ENCODE results near the gene RAB6B. TPM values are rescaled to one million over a fixed set of nuclear protein-coding genes. Genes with fewer than 3 reads are reported as not detected.

The RAB6B gene
- polyA plus RNA-seq, 1 experiment, result 3.0 TPM

- POLR2A ChIA-PET, result no interaction called here
- Histone ChIP-seq H3K27me3 (ENCODE audit: control insufficient read depth, insufficient read depth, low read length) (peaks cover 1% of the 10 kb centered on the region; the same call in 1 of the 2 replicates), H3K4me3 (ENCODE audit: low read depth, low read length) (no peak overlapping the region), H3K36me3 (ENCODE audit: control insufficient read depth, insufficient read depth, low read length) (peaks cover 6% of the 10 kb centered on the region)
- no peak for TF ChIP-seq CTCF (IDR thresholded peaks at IDR 0.05; ENCODE audit: insufficient read depth, low read depth, low read length)
- DNase-seq (ENCODE audit: low read depth), result no peak
- CTCF ChIA-PET, result no interaction called here
Measured at GRCh38 chr3:133825969-133826727, 69.5 kb downstream of the RAB6B start.

- CTCF ChIA-PET, result no interaction called here
- no peak overlapping the region for H3K4me3 ChIP-seq (ENCODE audit: low read depth, low read length)
- peaks cover under 1% of the 10 kb centered on the region; the same call in 1 of the 2 replicates for H3K27me3 ChIP-seq (ENCODE audit: control insufficient read depth, insufficient read depth, low read length)
- H3K36me3 ChIP-seq (ENCODE audit: control insufficient read depth, insufficient read depth, low read length), result peaks cover 9% of the 10 kb centered on the region
- DNase-seq (ENCODE audit: low read depth), result no peak
- POLR2A ChIA-PET, result no interaction called here
- TF ChIP-seq CTCF (IDR thresholded peaks at IDR 0.05; ENCODE audit: insufficient read depth, low read depth, low read length), result no peak
Measured at GRCh38 chr3:133824961-133825485, 70.7 kb downstream of the RAB6B start.

- CTCF ChIA-PET, result no interaction called here
- 0 out of 2 replicates have a peak, but pooled peaks have one; percentile 20 for TF ChIP-seq CTCF (IDR thresholded peaks at IDR 0.05; ENCODE audit: insufficient read depth, low read depth, low read length)
Measured at GRCh38 chr3:133821767-133822638, 73.7 kb downstream of the RAB6B start.

GRCh38 chr3:133820889-133821675 lies 74.6 kb downstream of the RAB6B start:
- CTCF ChIA-PET, result interaction anchor here (1.0 to 1.9 kb wide), 3 partner anchors 90 to 106 kb away, joined by 3 to 6 read pairs (median 3); no protein-coding TSS in a partner anchor
- Histone ChIP-seq H3K27me3 (ENCODE audit: control insufficient read depth, insufficient read depth, low read length) (no peaks in the 10 kb centered on the region), H3K4me3 (ENCODE audit: low read depth, low read length) (no peak overlapping the region), H3K36me3 (ENCODE audit: control insufficient read depth, insufficient read depth, low read length) (peaks cover 11% of the 10 kb centered on the region)
- POLR2A ChIA-PET, result no interaction called here
- no peak for TF ChIP-seq CTCF (IDR thresholded peaks at IDR 0.05; ENCODE audit: insufficient read depth, low read depth, low read length)
- DNase-seq (ENCODE audit: low read depth), result no peak

More at GRCh38 chr3:133821767-133822638, 73.7 kb downstream of the RAB6B start:
- H3K36me3 ChIP-seq (ENCODE audit: control insufficient read depth, insufficient read depth, low read length), result peaks cover 11% of the 10 kb centered on the region
- no peaks in the 10 kb centered on the region for H3K27me3 ChIP-seq (ENCODE audit: control insufficient read depth, insufficient read depth, low read length)
- no peak for DNase-seq (ENCODE audit: low read depth)
- no peak overlapping the region for H3K4me3 ChIP-seq (ENCODE audit: low read depth, low read length)
- POLR2A ChIA-PET, result no interaction called here
